ENCODE results near the gene AURKA.
"Not testable (repeated sequence)": the region's sequence is repeated elsewhere in the genome, so short reads cannot be mapped to it uniquely, and the experiment has no call there.

The AURKA gene

GRCh38 chr20:56392881-56393482 is 967 bp upstream of the AURKA start:
- no peak for ATAC-seq

GRCh38 chr20:56391596-56392131 is 351 bp downstream of the AURKA start:
- no peak for TF ChIP-seq ESRRG (CRISPR knock-in tag; IDR thresholded peaks at IDR 0.05)
- ATAC-seq, result peak; percentile 60

More at GRCh38 chr20:56392881-56393482, 967 bp upstream of the AURKA start:
- TF ChIP-seq SNAI2 (CRISPR knock-in tag; IDR thresholded peaks at IDR 0.05) (no peak), PPARA (CRISPR knock-in tag; IDR thresholded peaks at IDR 0.05; ENCODE audit: borderline replicate concordance) (no peak), ZFP3 (CRISPR knock-in tag; IDR thresholded peaks at IDR 0.05) (no peak), CSRNP3 (CRISPR knock-in tag; IDR thresholded peaks at IDR 0.05) (no peak), ZC3H10 (CRISPR knock-in tag; IDR thresholded peaks at IDR 0.05) (no peak), OSR1 (CRISPR knock-in tag; IDR thresholded peaks at IDR 0.05) (no peak), RARB (CRISPR knock-in tag; IDR thresholded peaks at IDR 0.05) (no peak), TSHZ2 (CRISPR knock-in tag; IDR thresholded peaks at IDR 0.05) (no peak), POU6F1 (CRISPR knock-in tag; IDR thresholded peaks at IDR 0.05; ENCODE audit: borderline replicate concordance, low read depth) (no peak), ZNF565 (CRISPR knock-in tag; conservative IDR thresholded peaks at IDR 0.05; ENCODE audit: low read depth) (no peak), PATZ1 (CRISPR knock-in tag; IDR thresholded peaks at IDR 0.05; ENCODE audit: borderline replicate concordance) (no peak), BACH2 (CRISPR knock-in tag; IDR thresholded peaks at IDR 0.05; ENCODE audit: borderline replicate concordance) (no peak), ESRRG (CRISPR knock-in tag; IDR thresholded peaks at IDR 0.05) (no peak), TCF4 (CRISPR knock-in tag; IDR thresholded peaks at IDR 0.05; ENCODE audit: borderline replicate concordance) (no peak), CREB5 (CRISPR knock-in tag; IDR thresholded peaks at IDR 0.05; ENCODE audit: low read depth) (no peak), ARNTL (CRISPR knock-in tag; IDR thresholded peaks at IDR 0.05; ENCODE audit: borderline replicate concordance, low read depth) (no peak)

- no peak for ATAC-seq
Measured at GRCh38 chr20:56391037-56391436, 978 bp downstream of the AURKA start.

GRCh38 chr20:56390396-56390795 is 1.6 kb downstream of the AURKA start:
- ATAC-seq, result not testable (repeated sequence)

More at GRCh38 chr20:56391037-56391436, 978 bp downstream of the AURKA start:
- no peak for TF ChIP-seq RARB (CRISPR knock-in tag; IDR thresholded peaks at IDR 0.05)
- TF ChIP-seq CSRNP3 (CRISPR knock-in tag; IDR thresholded peaks at IDR 0.05), result no peak
- TF ChIP-seq ZC3H10 (CRISPR knock-in tag; IDR thresholded peaks at IDR 0.05), result no peak

All from SK-N-SH treated with all-trans-retinoic acid at 6 μM for 48 hours (cell line).